GM12878 (cell line): Measurements from ENCODE around the gene IRF2BP1. TPM values are rescaled to one million over a fixed set of nuclear protein-coding genes. Genes with fewer than 3 reads are reported as not detected.
A peak's percentile ranks its signal among the peaks of the same experiment; 100 is the strongest.

ENCODE experiments used
- CBFB ChIP-seq: IDR thresholded peaks from 2 replicates; pipeline ENCODE4 v1.6.1; 2016; ENCODE audit warnings: antibody characterized with exemption, low read depth
- EGR1 ChIP-seq, 2 experiments: IDR thresholded peaks; 1 replicate in 1 of 2; 2 replicates in 1 of 2; pipeline ENCODE4 v1.6.1; 2011 to 2012; ENCODE audit warnings: low read depth in 2 of 2, low read length in 2 of 2, borderline replicate concordance in 1 of 2, mild to moderate bottlenecking in 1 of 2, moderate library complexity in 1 of 2
- GABPA ChIP-seq: IDR thresholded peaks from 2 replicates; pipeline ENCODE4 v1.6.1; 2014; ENCODE audit warnings: antibody characterized with exemption, low read depth, mild to moderate bottlenecking, inconsistent platforms
- HDGF ChIP-seq: fragments of 450-650 bp; IDR thresholded peaks from 2 replicates; pipeline ENCODE4 v1.6.1; 2016; ENCODE audit warnings: antibody characterized with exemption
- KDM1A ChIP-seq: fragments of 200-600 bp; sonication (generic); IDR thresholded peaks from 2 replicates; pipeline ENCODE4 v1.6.1; 2016; ENCODE audit warnings: borderline replicate concordance
- NFXL1 ChIP-seq: fragments of 450-650 bp; IDR thresholded peaks from 2 replicates; pipeline ENCODE4 v1.6.1; 2017; ENCODE audit warnings: antibody characterized with exemption, mild to moderate bottlenecking, borderline replicate concordance
- NR2C1 ChIP-seq: fragments of 450-650 bp; IDR thresholded peaks from 2 replicates; pipeline ENCODE4 v1.6.1; 2017; ENCODE audit warnings: antibody characterized with exemption, mild to moderate bottlenecking, moderate library complexity
- PAX8 ChIP-seq: fragments of 450-650 bp; IDR thresholded peaks from 2 replicates; pipeline ENCODE4 v1.6.1; 2017; ENCODE audit warnings: mild to moderate bottlenecking, moderate library complexity
- RAD51 ChIP-seq: fragments of 450-650 bp; IDR thresholded peaks from 2 replicates; pipeline ENCODE4 v1.6.1; 2016; ENCODE audit warnings: moderate library complexity, mild to moderate bottlenecking, inconsistent platforms
- SMAD1 ChIP-seq: fragments of 450-650 bp; IDR thresholded peaks from 2 replicates; pipeline ENCODE4 v1.6.1; 2018; ENCODE audit warnings: mild to moderate bottlenecking, low read depth; ENCODE audit not compliant: partially characterized antibody
- TARDBP ChIP-seq: IDR thresholded peaks from 2 replicates; pipeline ENCODE4 v1.6.1; 2016; ENCODE audit warnings: borderline replicate concordance
- TCF3 ChIP-seq: IDR thresholded peaks from 2 replicates; pipeline ENCODE4 v1.6.1; 2012; ENCODE audit warnings: low read depth, mild to moderate bottlenecking, low read length, borderline replicate concordance; ENCODE audit not compliant: insufficient read depth
- TCF7 ChIP-seq: IDR thresholded peaks from 2 replicates; pipeline ENCODE4 v1.6.1; 2014; ENCODE audit warnings: antibody characterized with exemption, borderline replicate concordance
- polyA plus RNA-seq, 11 experiments: library from polyadenylated mRNA; depleted of rRNA in 4 of 11; unstranded in 6 of 11; stranded (reverse) in 5 of 11; fragments of >200 nt; fragmentation: Nextera tagmentation in 4 of 11; fragmentation: Illumina TruSeq in 1 of 11; extraction: Ambion mirVana in 4 of 11; extraction: Trizol in 1 of 11; gene quantifications; 1 replicate in 1 of 11; 2 replicates in 10 of 11; pipeline versions ENCODE4 v1.2.1 to v1.2.3, GENCODE V29; 2011 to 2016; ENCODE audit warnings: inconsistent platforms in 2 of 11, missing spikeins in 2 of 11, low read depth in 1 of 11
- total RNA-seq, 4 experiments: library from RNA; depleted of rRNA in 3 of 4; stranded (reverse); fragments of >200 nt in 3 of 4; fragmentation: Illumina TruSeq in 1 of 4; extraction: Trizol in 1 of 4; gene quantifications; 2 replicates each; pipeline versions ENCODE4 v1.2.1 to v1.2.3, GENCODE V29; 2013 to 2021
- TF ChIP-seq, protein P1 (sequence below): fragments of 450-650 bp; IDR thresholded peaks from 2 replicates; pipeline ENCODE4 v1.6.1; 2016; ENCODE audit warnings: mild to moderate bottlenecking, moderate library complexity, borderline replicate concordance
- TF ChIP-seq, protein P2 (sequence below): IDR thresholded peaks from 2 replicates; pipeline ENCODE4 v1.6.1; 2011; ENCODE audit warnings: low read depth, low read length, improper control_type of control experiment, borderline replicate concordance
- TF ChIP-seq, protein P3 (sequence below): IDR thresholded peaks from 2 replicates; pipeline ENCODE4 v1.6.1; 2012; ENCODE audit warnings: low read depth, low read length, improper control_type of control experiment
- TF ChIP-seq, protein P4 (sequence below): fragments of 150-350 bp; IDR thresholded peaks from 2 replicates; pipeline ENCODE4 v1.6.1; 2016; ENCODE audit warnings: low read depth, low read length

The IRF2BP1 gene
- total and polyA plus RNA-seq, 10 of the 15 experiments (the other 5 are each of a cell fraction or from before 2014, with no cell fraction given), result 0.31 to 24.4 (median 4.4) TPM

DNA sequence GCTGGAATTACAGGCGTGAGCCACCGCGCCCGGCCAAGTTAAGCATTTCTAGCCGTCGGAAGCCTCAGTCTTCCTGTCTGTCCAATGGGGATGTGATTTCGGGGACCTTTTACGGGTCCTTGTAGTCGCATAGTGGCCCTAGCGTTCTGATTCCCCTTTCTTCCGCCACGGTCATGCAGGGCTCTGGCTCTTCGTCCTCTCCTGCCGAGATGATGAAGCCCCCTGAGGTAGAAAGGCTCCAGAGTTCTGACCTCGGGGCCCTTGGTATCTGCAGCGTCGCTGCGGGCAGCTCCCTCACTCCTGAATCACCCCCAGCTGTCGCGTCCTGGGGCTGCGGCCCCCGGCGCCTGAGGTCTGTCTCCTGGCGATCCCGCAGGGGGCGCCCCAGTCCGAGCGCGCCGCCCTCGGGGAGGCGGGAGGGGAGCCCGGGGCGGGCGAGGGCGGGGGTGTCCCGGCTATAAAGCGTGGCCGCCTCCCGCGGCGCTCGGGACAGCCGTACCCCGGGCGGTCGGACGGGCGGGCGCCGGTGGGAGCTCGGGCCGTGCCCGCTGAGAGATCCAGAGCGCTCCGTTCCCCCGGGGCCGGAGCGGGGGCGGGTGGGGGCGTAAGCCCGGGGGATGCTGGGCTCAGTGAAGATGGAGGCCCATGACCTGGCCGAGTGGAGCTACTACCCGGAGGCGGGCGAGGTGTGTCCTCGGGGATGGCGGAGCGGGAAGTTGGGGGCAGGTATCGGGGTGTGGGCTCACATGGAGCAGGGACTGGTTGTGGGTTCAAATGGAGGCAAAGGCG lies 21.9 kb downstream of the IRF2BP1 start, which contains the start of gene FOXA3 (continued):
- TF ChIP-seq, protein P1, sequence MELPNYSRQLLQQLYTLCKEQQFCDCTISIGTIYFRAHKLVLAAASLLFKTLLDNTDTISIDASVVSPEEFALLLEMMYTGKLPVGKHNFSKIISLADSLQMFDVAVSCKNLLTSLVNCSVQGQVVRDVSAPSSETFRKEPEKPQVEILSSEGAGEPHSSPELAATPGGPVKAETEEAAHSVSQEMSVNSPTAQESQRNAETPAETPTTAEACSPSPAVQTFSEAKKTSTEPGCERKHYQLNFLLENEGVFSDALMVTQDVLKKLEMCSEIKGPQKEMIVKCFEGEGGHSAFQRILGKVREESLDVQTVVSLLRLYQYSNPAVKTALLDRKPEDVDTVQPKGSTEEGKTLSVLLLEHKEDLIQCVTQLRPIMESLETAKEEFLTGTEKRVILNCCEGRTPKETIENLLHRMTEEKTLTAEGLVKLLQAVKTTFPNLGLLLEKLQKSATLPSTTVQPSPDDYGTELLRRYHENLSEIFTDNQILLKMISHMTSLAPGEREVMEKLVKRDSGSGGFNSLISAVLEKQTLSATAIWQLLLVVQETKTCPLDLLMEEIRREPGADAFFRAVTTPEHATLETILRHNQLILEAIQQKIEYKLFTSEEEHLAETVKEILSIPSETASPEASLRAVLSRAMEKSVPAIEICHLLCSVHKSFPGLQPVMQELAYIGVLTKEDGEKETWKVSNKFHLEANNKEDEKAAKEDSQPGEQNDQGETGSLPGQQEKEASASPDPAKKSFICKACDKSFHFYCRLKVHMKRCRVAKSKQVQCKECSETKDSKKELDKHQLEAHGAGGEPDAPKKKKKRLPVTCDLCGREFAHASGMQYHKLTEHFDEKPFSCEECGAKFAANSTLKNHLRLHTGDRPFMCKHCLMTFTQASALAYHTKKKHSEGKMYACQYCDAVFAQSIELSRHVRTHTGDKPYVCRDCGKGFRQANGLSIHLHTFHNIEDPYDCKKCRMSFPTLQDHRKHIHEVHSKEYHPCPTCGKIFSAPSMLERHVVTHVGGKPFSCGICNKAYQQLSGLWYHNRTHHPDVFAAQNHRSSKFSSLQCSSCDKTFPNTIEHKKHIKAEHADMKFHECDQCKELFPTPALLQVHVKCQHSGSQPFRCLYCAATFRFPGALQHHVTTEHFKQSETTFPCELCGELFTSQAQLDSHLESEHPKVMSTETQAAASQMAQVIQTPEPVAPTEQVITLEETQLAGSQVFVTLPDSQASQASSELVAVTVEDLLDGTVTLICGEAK, result no peak
- TF ChIP-seq KDM1A (no peak), EGR1 (IDR thresholded peaks at IDR 0.05; ENCODE audit: borderline replicate concordance in 1 of 2, low read depth in 2 of 2, low read length in 2 of 2) (peak in 1 of 2 experiments; percentile 69; a peak in 1 of 3 replicates), TCF3 (0 out of 2 replicates have a peak, but pooled peaks have one; percentile 38), PAX8 (no peak), RAD51 (no peak), NFXL1 (no peak), NR2C1 (no peak), SMAD1 (no peak), HDGF (no peak), GABPA (no peak), TCF7 (no peak), TARDBP (no peak), CBFB (no peak)
- TF ChIP-seq, protein P2, sequence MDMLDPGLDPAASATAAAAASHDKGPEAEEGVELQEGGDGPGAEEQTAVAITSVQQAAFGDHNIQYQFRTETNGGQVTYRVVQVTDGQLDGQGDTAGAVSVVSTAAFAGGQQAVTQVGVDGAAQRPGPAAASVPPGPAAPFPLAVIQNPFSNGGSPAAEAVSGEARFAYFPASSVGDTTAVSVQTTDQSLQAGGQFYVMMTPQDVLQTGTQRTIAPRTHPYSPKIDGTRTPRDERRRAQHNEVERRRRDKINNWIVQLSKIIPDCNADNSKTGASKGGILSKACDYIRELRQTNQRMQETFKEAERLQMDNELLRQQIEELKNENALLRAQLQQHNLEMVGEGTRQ, result no peak
- TF ChIP-seq, protein P3, sequence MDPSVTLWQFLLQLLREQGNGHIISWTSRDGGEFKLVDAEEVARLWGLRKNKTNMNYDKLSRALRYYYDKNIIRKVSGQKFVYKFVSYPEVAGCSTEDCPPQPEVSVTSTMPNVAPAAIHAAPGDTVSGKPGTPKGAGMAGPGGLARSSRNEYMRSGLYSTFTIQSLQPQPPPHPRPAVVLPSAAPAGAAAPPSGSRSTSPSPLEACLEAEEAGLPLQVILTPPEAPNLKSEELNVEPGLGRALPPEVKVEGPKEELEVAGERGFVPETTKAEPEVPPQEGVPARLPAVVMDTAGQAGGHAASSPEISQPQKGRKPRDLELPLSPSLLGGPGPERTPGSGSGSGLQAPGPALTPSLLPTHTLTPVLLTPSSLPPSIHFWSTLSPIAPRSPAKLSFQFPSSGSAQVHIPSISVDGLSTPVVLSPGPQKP, result no peak
- TF ChIP-seq, protein P4, sequence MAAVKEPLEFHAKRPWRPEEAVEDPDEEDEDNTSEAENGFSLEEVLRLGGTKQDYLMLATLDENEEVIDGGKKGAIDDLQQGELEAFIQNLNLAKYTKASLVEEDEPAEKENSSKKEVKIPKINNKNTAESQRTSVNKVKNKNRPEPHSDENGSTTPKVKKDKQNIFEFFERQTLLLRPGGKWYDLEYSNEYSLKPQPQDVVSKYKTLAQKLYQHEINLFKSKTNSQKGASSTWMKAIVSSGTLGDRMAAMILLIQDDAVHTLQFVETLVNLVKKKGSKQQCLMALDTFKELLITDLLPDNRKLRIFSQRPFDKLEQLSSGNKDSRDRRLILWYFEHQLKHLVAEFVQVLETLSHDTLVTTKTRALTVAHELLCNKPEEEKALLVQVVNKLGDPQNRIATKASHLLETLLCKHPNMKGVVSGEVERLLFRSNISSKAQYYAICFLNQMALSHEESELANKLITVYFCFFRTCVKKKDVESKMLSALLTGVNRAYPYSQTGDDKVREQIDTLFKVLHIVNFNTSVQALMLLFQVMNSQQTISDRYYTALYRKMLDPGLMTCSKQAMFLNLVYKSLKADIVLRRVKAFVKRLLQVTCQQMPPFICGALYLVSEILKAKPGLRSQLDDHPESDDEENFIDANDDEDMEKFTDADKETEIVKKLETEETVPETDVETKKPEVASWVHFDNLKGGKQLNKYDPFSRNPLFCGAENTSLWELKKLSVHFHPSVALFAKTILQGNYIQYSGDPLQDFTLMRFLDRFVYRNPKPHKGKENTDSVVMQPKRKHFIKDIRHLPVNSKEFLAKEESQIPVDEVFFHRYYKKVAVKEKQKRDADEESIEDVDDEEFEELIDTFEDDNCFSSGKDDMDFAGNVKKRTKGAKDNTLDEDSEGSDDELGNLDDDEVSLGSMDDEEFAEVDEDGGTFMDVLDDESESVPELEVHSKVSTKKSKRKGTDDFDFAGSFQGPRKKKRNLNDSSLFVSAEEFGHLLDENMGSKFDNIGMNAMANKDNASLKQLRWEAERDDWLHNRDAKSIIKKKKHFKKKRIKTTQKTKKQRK, result no peak
